Measurements from ENCODE around the gene TNFRSF17.

TNFRSF17 gene

DNA sequence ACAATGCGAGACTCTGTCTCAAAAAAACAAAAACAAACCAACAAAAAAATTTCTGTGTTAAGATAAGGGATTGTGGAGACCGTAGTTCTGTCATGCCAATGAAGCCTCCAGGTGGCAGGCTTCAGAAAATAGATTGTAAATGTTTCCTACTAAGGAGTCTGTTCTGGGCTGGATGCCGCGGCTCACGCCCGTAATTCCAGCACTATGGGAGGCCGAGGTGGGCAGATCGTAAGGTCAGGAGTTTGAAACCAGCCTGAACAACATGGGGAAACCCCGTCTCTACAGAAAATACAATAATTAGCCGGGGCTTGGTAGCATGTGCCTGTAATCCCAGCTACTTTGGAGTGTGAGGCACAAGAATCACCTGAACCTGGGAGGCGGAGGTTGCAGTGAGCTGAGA lies 7.1 kb downstream of the TNFRSF17 start:
- DNase-seq: no peak

DNA sequence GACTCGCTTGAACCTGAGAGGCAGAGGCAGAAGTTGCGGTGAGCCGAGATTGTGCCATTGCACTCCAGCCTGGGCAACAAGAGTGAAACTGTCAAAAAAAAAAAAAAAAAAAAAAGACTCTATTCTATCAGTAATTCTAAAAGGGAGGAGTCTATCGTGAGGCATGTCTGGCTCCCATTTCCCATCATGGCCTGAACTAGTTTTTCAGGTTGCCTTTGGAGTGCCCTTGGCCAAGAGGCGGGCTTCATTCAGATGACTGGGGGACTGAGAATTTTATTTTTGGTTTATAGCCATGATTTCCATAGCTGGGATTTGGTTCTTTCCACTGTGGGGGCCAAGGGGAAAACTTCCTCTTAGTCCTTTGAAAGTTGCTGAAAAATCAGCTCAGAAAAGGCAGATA lies 8.1 kb downstream of the TNFRSF17 start:
- no peak for DNase-seq

DNA sequence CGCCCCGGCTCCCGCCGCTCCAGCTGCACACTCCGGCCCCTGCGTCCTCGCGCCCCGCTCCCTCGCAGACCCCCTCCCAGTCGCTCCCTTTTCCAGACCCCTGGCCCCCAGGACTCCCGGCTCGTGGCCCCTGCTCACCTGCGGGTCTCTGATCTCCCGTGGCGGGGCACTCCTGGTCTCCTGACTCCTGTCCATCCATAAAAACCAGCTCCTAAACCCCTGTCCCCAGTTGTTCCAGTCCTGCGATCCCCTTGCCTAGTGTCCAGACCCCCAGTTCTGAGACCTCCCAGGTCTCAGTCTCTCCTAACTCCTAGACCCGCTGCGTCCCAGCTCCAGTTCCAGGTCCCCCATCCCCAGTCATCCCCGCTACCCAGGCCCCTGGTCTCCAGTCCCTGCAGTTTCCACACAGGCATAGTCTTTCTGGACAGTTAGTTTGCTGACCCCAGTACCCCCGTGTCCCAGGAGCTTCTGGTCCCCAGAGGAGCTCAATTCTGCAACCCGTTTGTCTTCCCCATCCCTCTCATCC lies 11.9 kb downstream of the TNFRSF17 start:
- no peak for DNase-seq

DNA sequence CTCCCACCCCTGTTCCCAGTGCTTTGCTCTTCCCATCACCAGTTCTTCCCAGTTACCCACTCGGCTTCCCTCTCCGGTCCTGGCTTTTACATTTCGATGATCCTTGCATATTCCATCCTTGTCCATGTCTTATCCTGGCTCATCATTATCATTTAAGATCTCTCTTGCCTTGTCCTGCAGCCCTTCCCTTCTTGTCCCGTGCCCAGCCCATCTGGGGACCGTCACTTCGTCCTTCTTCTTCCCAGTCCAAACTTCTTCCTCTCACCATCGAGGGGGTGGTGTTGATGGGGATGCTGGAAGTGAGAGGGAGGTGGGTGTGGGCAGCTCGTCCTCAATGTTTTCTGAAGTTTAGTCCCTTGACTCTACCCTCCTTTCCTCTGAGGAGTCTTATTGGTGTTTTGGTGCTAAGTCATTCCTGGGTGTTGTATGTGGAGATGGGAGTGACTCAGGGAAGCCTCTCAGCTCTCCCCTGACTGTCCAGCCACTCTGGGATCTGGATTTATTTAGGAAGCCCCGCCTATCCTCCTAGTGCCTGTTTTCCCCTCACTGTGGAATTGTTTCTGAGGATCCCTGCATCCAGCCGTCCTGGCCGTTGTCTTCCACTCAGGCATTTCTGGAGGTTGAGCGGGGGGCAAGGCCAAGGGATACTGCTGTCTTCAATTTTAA lies 12.5 kb downstream of the TNFRSF17 start:
- DNase-seq: no peak

DNA sequence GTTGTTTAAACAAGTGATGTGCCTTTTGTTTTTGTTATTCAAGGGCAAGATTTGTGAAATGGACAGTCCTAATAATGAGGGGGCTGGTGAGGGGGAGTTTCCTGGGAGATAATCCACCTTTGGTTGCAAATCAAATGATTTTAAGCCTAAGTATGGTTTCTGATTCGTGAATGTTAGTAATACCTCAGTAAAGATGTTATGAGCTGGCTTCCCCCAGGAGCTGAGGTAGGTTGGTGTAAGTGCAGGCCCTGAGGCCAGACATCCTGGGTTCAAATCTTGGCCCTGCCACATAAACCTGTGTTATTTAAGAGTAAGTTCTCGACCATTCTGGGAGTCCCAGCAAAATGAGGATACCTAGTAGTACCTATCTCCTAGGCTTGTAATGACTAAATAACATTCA lies 13.1 kb downstream of the TNFRSF17 start:
- no peak for DNase-seq

DNA sequence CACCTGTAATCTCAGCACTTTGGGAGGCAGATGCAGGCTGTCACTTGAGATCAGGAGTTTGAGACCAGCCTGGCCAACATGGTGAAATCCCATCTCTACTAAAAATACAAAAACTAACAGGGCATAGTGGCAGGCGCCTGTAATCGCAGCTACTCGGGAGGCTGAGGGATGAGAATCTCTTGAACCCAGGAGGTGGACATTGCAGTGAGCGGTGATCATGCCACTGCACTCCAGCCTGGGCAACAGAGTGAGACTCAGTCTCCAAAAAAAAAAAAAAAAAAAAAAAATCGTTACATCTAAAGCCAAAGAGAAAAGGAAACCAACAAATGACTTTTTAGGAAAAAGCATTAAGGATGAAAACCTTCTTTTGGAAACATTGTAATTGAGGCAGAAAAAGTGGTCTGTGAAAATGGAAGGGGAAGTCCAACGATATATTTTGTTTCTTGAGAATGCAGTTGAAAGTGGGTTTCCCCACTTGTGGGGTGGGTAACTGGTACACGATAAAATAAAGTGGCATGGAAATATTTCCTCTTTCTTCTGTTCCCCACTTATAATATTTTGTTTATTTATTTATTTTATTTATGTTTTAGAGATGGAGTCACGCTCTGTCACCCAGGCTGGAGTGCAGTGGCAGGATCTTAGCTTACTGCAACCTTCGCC lies 14.1 kb downstream of the TNFRSF17 start:
- no peak for DNase-seq

DNA sequence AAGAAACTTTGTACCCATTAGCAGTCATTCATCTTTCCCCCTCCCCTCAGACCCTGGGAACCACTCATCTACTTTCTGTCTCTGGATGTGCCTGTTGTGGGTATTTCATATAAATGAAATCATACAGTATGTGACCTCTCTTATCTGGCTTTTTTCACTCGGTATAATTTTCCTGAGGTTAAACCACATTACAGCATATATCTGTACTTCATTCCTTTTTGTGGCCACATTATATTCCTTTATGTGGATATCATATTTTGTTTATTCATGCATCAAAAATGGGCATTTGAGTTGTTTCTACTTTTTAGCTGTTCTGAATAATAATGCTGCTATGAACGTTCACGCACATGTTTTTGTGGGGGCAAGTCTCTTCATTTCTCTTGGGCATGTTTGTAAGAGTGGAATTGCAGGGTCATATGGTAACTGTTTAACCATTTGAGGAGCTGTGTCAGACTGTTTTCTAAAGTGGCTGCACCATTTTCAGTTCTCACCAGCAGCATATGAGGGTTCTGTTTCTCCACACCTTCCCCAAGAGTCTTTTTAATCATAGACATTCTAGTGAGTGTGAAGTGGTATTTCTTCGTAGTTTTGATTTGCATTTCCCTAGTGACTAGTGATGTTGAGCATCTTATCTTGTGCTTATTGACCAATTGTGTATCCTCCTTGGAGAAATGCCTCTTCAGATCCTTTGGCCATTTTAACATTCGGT lies 15.3 kb downstream of the TNFRSF17 start:
- DNase-seq: no peak

DNA sequence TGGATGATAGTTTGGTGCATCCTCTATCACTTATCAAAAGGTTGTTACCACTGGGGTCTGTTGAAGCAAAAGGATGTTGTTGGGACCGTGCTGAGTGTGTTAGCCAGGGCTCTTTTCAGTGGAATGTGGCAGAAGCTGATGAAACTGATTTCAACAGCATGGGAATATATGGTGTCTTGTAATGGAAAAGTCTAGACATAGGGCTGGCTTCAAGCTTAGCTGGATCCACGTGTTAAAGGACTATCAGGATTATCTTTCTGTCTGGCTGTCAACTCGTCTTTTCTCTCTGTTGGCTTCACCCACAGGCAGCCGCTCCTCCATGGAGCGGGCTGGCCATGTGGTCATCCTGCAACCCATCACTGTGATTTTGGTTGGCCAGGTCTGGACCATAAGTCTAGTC lies 20.2 kb downstream of the TNFRSF17 start:
- no peak for DNase-seq

DNA sequence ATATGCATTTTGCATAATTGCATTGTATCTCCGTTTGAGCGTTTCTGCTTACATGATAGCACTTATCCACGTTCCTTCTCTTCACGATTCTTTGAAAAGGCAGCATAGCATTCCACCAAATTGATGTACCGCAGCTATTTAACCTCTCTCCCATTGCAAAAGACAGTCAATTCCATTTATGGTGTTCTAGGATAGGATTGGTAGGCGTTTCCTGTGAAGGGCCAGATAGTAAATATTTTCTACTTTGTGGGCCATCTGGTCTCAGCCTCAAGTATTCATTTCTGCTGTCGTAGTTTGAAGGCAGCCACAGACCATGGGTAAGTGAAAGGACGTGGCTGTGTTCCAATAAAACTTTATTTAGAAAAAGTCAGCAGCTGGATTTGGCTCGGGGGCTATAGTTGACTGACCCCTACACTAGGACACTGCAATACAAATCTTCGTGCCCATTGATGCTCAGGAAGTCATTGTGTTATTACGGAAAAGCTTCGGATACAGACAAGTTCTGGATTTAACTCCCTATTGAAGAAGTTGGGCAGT lies 21.6 kb downstream of the TNFRSF17 start:
- DNase-seq: no peak

DNA sequence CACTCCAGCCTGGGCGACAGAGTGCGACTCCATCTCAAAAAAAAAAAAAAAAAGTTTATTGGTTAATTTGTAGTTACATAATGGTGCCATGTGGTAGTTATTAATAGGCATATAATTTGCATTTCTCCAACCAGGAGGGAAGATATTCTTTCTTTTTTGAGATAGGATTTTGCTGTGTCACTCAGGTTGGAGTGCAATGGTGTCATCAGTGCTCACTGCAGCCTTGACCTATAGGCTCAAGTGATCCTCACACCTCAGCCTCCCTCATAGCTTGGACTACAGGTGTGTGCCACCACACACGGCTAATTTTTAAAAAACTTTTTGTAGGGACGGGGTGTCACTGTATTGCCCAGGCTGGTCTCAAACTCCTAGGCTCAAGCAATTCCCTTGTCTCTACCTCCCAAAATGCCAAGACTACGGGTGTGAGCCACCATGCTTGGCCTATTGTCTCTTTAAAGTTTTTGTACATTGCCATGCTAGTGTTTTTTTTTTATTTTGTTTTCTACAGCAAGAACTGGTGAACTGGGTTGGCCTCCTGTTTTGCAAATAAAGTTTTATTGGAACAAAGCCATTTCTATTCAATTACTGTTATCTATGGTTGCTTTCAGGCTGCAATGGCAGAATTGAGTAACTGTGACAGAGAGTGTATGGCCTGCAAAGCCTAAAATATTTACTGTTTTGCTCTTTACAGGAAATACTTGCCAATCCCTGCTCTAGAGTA lies 23.4 kb downstream of the TNFRSF17 start:
- no peak for DNase-seq

DNA sequence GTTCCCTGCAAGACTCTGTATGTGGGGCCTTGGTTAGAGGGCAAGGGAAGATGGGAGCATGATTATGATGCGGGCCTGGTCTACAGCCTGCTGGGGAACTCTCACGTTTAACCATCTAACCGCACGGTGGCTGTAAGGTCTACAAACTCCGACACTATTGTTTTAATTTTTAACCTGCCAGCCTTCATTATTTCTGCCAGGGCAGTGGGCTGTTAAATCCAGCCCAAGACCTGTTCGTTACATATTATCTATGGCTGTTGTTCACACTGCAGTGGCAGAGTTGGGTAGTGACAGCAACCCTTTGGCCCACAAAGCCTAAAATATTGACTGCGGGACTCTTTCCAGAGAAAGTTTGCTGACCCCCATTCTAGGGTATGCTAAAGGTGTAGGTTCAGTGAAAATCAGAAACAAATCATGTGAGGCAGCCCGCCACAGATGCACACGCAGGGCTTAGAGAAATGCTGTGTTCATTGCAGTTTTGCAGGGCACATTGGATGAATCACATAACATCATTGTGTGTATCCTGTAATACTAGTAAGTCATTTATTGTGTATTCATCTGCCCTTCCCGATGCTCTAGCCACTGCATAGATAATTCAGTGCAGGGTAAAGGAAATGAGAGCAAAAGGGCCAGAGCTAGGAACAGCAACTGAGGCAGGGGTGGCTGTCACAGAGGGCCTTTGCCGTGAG lies 25.8 kb downstream of the TNFRSF17 start:
- DNase-seq: no peak

DNA sequence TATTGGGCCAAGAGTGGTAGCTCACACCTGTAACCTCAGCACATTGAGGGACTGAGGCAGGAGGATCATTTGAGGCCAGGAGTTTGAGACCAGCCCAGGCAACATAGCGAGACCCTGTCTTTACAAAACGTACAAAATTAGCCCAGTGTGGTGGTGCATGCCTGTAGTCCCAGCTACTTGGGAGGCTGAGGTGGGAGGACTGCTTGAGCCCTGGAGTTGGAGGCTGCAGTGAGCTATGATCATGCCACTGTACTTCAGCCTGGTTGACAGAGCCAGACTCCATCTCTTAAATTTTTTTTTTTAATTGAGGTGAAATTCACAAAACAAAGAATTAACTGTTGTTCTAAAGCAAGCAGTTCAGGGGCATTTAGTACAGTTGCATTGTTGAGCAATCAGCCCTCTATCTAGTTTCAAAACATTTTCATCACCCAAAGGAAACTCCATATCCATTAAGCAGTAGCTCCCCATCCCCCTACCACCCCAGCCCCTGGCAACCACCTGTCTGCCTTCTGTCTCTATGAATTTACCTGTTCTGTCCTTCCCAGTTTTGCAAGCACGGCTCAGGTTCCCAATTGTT lies 27.1 kb downstream of the TNFRSF17 start:
- DNase-seq: no peak

DNA sequence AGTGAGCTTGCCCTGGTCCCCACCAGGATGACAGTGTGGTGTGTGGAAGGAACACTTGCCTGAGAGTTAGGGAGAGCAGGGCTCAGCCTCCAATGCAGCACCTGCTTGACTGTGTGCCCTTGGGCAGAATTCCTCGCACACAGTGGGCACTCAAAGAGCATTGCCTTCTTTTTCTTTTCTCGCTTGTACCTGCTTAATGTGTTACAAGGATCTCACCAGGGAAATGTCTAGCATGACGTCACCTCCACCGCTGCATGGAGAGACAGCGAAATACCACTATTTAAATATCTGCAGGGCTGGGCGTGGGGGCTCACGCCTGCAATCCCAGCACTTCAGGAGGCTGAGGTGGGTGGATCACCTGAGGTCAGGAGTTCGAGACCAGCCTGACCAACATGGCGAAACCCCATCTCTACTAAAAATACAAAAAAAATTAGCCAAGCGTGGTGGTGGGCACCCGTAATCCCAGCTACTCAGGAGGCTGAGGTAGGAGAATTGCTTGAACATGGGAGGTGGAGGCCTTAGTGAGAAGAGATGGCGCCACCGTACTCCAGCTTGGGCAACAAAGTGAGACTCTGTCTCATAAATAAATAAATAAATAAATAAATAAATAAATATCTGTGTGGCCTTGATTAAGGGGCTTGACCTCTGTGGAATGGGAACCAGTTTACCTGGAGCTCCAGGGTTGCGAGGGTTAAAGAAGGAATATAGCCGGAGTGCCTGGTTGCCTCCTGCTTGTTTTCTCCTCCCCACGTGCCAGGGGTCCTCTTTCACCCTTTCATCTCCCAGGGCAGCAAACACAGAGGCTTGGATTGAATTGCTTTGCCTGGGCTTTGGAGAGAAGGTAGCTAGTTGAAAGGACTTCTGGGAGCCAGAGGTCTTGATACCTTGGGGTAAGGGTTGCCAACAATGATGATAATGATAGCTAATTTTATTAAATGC lies 27.8 kb downstream of the TNFRSF17 start:
- no peak for DNase-seq

DNA sequence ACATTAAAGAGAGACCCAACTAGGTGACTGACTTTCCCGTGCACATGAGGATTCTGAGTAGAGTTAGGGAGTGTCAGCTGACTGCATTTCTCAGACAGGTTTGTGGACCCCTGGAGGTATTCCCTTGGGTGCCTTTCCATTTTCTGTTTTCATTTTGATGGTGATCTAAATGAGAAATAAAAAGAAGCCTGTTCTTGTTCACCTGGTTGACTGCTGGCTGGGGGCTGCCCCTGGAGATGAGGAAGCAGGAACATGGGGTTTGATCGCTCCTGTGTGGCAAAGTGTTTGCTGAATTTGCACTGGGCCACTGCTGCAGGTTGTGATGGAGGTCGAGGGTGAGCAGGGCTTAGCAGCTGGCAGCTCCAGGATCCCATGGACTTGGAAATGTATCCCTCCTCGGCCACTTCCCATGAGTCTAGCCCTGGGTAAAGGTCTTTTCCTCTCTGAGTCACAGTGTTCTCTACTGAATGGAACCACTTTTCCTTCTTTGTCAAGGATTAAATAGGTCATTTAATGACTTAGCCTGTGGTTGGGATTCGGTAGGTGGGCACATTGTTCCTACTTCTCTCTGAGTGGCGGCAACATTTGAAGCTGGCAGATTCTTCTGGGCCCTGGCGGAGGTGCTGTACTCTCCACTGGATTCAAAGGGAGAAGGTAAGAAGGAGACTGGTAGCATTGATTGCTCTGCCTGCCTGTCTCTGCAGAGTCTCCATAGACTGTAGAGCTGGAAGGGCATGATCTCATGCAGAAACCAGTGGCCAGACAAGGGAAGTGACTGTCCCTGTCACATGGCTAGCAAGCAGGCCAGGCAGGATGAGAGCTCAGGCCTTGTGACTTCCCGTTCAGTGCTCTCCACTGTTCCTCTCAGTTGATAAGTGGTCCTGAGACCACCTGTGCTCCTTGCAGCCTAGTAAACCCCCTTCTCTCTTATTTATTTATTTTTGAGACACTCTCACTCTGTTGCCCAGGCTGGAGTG lies 29.4 kb downstream of the TNFRSF17 start:
- no peak for DNase-seq

DNA sequence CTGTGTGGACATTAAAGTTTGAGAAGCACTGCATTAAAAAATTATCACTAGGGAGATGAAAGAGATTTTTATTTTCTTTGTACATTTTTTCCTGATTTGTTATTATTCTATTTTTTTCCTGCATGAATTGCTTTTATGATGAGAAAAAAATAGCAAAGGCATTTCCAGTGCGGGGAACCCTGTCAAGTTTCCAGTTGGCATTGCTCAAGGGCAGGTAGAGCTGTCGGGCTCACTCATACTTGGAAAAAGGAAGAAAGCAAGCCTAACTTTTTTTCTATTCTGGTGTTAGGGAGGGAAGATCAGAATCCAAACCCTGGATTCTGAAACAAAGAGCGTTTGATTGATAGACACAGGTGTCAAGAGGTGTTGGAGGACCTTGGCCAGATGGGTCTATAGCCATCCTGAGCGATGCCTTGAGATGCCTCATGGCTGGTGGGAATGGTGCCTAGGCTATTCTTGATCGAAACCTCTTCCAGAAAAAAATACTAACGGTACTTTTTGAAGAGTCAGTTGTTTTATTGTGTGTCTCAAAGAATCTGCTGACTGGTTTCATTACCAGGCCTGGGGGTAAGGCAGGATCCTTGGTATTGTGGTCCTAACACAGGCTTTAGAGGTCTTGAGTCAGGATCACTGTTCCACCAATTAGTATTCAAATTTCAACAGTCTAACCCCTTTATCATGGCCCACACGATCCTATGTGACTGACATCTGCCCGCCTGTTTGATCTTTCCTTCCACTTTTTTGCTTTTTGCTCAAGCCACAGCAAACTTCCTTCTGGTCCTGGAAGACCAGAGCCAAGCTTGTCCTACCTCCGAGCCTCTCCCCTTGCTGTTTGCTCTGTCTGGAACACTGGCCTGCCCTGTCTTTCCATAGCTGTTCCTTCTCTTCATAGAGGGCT lies 31.7 kb downstream of the TNFRSF17 start:
- no peak for DNase-seq

DNA sequence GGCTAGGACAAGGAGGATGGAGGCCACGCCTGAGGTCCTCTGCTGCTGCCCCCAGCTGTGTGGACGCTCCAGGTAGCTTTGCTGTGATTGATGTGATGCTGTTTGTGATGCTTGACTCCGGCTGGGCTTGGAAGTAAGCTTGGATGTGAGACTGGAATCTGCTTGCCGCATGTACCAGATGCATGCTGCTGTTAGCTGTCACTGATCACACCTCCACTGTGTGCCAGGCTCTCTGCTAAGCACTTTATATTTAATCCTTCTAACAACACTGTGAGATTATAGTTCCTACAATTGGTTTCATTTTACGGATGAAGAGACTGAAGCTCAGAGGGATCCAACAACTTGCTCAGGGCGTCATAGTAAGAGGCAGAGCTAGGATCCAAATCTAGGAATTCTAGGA lies 35.0 kb downstream of the TNFRSF17 start:
- DNase-seq: no peak

DNA sequence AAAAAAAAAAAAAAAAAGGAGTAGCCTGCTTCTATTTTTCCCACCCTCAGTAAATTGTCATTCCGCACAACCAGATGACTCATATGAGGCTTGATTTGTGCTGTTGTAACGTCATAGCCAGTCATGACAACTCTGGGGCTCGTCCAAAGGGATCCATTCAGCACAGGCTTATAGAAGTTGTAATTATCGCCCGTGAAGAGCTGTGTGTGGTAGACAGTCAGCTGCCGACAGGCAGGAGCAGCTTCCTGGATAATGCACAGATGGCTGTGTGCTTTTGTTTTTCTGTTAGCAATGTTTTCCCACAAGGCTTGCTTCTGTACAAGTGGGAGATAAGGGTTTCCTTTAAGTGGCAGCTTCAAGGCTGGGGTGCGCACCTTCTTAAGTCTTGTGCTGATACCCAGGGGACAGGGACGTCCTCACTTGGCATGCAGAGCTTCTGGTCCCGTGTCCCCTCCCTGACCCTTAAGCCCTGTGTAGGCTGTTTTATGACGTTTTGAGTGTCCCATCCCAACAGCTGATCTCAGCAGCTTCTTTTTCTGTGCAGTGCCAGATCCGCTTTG lies 37.5 kb downstream of the TNFRSF17 start:
- DNase-seq: peak; percentile 64

DNA sequence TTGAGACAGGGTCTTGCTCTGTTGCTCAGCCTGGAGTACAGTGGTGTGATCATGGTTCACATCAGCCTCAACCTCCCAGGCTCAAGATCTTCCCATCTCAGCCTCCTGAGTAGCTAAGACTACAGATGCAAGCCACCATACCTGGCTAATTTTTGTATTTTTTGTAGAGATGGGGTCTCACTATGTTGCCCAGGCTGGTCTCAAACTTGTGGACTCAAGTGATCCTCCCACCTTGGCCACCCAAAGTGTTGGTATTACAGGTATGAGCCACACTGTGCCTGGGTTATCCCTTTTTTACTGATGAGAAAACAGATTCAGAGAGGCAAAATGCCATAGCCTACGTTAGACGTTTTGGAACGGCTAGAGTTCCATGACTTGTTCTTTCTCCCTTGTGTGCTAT lies 41.6 kb downstream of the TNFRSF17 start:
- DNase-seq: no peak

Measured in NCI-H1105 (cell line).